ENCODE measurements around the gene CALN1.

Gene CALN1

DNA sequence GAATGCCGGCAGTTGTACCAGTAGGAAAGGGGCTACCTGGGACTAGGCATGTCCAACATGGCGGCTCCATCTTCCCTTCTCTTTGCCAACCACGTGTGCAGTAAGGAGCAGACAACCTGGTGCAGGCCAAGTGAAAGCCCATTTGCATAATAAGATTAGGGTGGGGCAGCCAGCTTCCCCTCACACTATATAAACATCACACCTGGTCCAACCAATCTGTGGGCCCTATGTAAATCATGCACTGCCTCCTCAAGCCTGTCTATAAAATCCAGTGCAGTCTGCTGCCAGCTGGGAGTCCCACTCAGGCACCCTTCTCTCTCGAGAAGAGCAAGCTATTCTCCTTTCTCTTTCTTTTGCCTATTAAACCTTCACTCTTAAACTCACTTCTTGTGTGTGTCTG lies 429.3 kb downstream of the CALN1 start:
- no CpG with 5 or more reads among the region's 4 CpGs for whole genome bisulfite sequencing (ENCODE audit: insufficient coverage, insufficient read length)

GRCh38 chr7:71976645-71977044 lies 435.5 kb downstream of the CALN1 start:
- no peak for DNase-seq (ENCODE audit: low read depth, low spot score)
- Histone ChIP-seq H3K9me3 (ENCODE audit: control insufficient read depth, insufficient read depth, low read length) (no peaks in the 10 kb centered on the region), H3K36me3 (ENCODE audit: control insufficient read depth, insufficient read depth, low read length) (no peaks in the 10 kb centered on the region), H3K4me3 (ENCODE audit: low read length) (no peak overlapping the region), H3K4me1 (ENCODE audit: control insufficient read depth, insufficient read depth, low read length) (no peaks in the 10 kb centered on the region), H3K27me3 (ENCODE audit: control insufficient read depth, insufficient read depth, low read length) (no peaks in the 10 kb centered on the region), H3K27ac (ENCODE audit: low read length) (no peak overlapping the region)
- whole genome bisulfite sequencing (ENCODE audit: insufficient coverage, insufficient read length): 100% methylated on average over 2 of the region's 7 CpGs

More for the DNA sequence above, 429.3 kb downstream of the CALN1 start:
- Histone ChIP-seq H3K4me1 (ENCODE audit: control insufficient read depth, insufficient read depth, low read length) (no peaks in the 10 kb centered on the region), H3K36me3 (ENCODE audit: control insufficient read depth, insufficient read depth, low read length) (no peaks in the 10 kb centered on the region), H3K4me3 (ENCODE audit: low read length) (no peak overlapping the region), H3K27me3 (ENCODE audit: control insufficient read depth, insufficient read depth, low read length) (no peaks in the 10 kb centered on the region), H3K9me3 (ENCODE audit: control insufficient read depth, insufficient read depth, low read length) (no peaks in the 10 kb centered on the region), H3K27ac (ENCODE audit: low read length) (no peak overlapping the region)
- no peak for DNase-seq (ENCODE audit: low read depth, low spot score)

DNA sequence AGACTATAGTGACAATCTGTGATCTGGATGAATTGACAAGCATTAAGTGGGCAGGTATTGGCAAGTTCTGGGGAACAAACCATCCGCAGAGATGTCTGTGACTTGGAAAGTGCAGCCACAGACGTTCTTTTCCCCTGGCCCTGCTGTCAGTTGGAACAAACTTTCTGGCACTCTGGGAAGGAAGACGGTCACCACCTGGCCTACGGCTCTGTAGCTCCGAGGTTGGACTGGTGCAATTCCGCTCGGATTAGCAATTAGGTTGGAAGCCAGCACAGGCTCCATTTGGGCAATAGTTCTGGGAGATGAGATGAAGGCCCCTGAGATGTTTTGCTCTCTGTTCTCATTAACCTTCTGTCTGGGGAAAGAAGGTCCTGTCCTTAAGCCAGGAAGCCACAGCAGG lies 437.5 kb downstream of the CALN1 start:
- DNase-seq (ENCODE audit: low read depth, low spot score): no peak
- no peaks in the 10 kb centered on the region for H3K4me1 ChIP-seq (ENCODE audit: control insufficient read depth, insufficient read depth, low read length)
- no peaks in the 10 kb centered on the region for H3K9me3 ChIP-seq (ENCODE audit: control insufficient read depth, insufficient read depth, low read length)
- H3K36me3 ChIP-seq (ENCODE audit: control insufficient read depth, insufficient read depth, low read length): no peaks in the 10 kb centered on the region
- no peaks in the 10 kb centered on the region for H3K27me3 ChIP-seq (ENCODE audit: control insufficient read depth, insufficient read depth, low read length)
- WGBS (ENCODE audit: insufficient coverage, insufficient read length): no CpG with 5 or more reads among the region's 7 CpGs
- H3K4me3 ChIP-seq (ENCODE audit: low read length): no peak overlapping the region
- no peak overlapping the region for H3K27ac ChIP-seq (ENCODE audit: low read length)

DNA sequence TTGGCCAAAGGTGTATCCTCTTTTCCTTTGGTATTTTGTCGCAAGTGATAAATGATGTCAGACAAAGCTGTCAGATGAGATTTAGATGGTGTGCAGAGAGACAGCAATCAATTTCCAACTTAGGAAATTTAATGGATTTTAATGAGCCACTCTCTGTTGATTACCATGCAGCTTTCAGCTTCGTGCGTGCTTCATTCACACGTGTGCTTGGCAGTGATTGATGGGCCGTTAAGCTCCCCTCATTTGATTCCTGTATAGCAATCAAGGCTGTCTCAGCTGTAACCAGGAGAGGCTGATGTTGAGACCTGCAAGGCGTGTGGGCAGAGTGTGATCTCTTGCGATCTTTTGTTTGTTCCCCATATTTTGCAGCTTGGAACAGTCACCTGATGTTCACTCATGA lies 439.6 kb downstream of the CALN1 start:
- H3K36me3 ChIP-seq (ENCODE audit: control insufficient read depth, insufficient read depth, low read length): no peaks in the 10 kb centered on the region
- H3K27me3 ChIP-seq (ENCODE audit: control insufficient read depth, insufficient read depth, low read length): no peaks in the 10 kb centered on the region
- no CpG with 5 or more reads among the region's 7 CpGs for WGBS (ENCODE audit: insufficient coverage, insufficient read length)
- H3K9me3 ChIP-seq (ENCODE audit: control insufficient read depth, insufficient read depth, low read length): no peaks in the 10 kb centered on the region
- H3K4me1 ChIP-seq (ENCODE audit: control insufficient read depth, insufficient read depth, low read length): no peaks in the 10 kb centered on the region
- H3K4me3 ChIP-seq (ENCODE audit: low read length): no peak overlapping the region
- no peak overlapping the region for H3K27ac ChIP-seq (ENCODE audit: low read length)
- no peak for DNase-seq (ENCODE audit: low read depth, low spot score)

DNA sequence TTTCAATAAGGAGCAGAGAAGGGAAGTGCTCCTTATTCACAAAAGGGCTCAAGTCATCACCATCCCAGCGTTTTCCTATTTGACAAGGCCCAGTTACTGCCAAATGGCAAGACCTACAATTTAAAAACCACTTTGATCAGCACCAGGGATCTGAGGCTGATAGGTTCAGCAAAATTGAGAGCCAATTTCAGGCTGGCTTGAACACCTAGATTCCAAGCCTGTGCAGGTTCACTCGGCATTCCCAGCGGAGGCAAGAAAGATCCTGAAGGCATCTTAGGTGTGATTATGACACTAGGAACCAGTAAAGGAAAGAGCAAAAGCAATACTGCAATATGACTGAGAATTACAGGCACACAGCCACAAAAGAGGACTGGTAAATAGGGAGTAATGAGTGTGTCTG lies 441.4 kb downstream of the CALN1 start:
- no peaks in the 10 kb centered on the region for H3K9me3 ChIP-seq (ENCODE audit: control insufficient read depth, insufficient read depth, low read length)
- H3K4me1 ChIP-seq (ENCODE audit: control insufficient read depth, insufficient read depth, low read length): no peaks in the 10 kb centered on the region
- H3K4me3 ChIP-seq (ENCODE audit: low read length): no peak overlapping the region
- no peaks in the 10 kb centered on the region for H3K36me3 ChIP-seq (ENCODE audit: control insufficient read depth, insufficient read depth, low read length)
- WGBS (ENCODE audit: insufficient coverage, insufficient read length): no CpG with 5 or more reads among the region's 3 CpGs
- H3K27me3 ChIP-seq (ENCODE audit: control insufficient read depth, insufficient read depth, low read length): no peaks in the 10 kb centered on the region
- H3K27ac ChIP-seq (ENCODE audit: low read length): no peak overlapping the region
- DNase-seq (ENCODE audit: low read depth, low spot score): no peak

GRCh38 chr7:71962636-71963035 lies 449.5 kb downstream of the CALN1 start:
- H3K4me1 ChIP-seq (ENCODE audit: control insufficient read depth, insufficient read depth, low read length): no peaks in the 10 kb centered on the region
- H3K9me3 ChIP-seq (ENCODE audit: control insufficient read depth, insufficient read depth, low read length): no peaks in the 10 kb centered on the region
- H3K36me3 ChIP-seq (ENCODE audit: control insufficient read depth, insufficient read depth, low read length): no peaks in the 10 kb centered on the region
- H3K4me3 ChIP-seq (ENCODE audit: low read length): no peak overlapping the region
- no CpG with 5 or more reads among the region's 3 CpGs for WGBS (ENCODE audit: insufficient coverage, insufficient read length)
- H3K27ac ChIP-seq (ENCODE audit: low read length): no peak overlapping the region
- DNase-seq (ENCODE audit: low read depth, low spot score): no peak
- no peaks in the 10 kb centered on the region for H3K27me3 ChIP-seq (ENCODE audit: control insufficient read depth, insufficient read depth, low read length)

DNA sequence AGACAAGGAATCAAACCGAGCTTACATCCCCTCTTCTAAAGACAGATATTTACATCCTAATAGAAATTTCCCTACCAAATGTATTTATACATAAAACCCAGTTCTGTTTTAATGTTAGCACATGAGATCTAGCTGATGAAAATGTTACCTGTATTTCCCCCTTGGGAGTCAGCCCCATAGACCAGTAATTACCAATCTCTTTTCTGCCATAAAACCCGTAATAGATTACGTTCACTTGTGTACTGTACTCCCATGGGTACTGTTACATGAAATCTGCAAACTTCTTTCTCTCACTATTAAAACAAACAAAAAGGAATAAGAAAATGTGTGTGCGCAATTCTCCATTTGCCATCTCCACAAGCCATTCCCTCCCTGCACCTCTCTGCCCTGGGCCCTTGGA lies 450.9 kb downstream of the CALN1 start:
- Histone ChIP-seq H3K27ac (ENCODE audit: low read length) (no peak overlapping the region), H3K4me1 (ENCODE audit: control insufficient read depth, insufficient read depth, low read length) (no peaks in the 10 kb centered on the region), H3K36me3 (ENCODE audit: control insufficient read depth, insufficient read depth, low read length) (no peaks in the 10 kb centered on the region), H3K4me3 (ENCODE audit: low read length) (no peak overlapping the region), H3K27me3 (ENCODE audit: control insufficient read depth, insufficient read depth, low read length) (no peaks in the 10 kb centered on the region), H3K9me3 (ENCODE audit: control insufficient read depth, insufficient read depth, low read length) (no peaks in the 10 kb centered on the region)
- DNase-seq (ENCODE audit: low read depth, low spot score): no peak
- WGBS (ENCODE audit: insufficient coverage, insufficient read length): no CpG with 5 or more reads among the region's 4 CpGs

- no peak for DNase-seq (ENCODE audit: low read depth, low spot score)
- Histone ChIP-seq H3K4me3 (ENCODE audit: low read length) (no peak overlapping the region), H3K27me3 (ENCODE audit: control insufficient read depth, insufficient read depth, low read length) (no peaks in the 10 kb centered on the region), H3K27ac (ENCODE audit: low read length) (no peak overlapping the region), H3K36me3 (ENCODE audit: control insufficient read depth, insufficient read depth, low read length) (no peaks in the 10 kb centered on the region), H3K9me3 (ENCODE audit: control insufficient read depth, insufficient read depth, low read length) (no peaks in the 10 kb centered on the region), H3K4me1 (ENCODE audit: control insufficient read depth, insufficient read depth, low read length) (peaks cover 4% of the 10 kb centered on the region; the same call in 1 of the 2 replicates)
- no CpG with 5 or more reads among the region's 17 CpGs for WGBS (ENCODE audit: insufficient coverage, insufficient read length)
Observed at GRCh38 chr7:71942115-71942514, 470.0 kb downstream of the CALN1 start.

- Histone ChIP-seq H3K27ac (ENCODE audit: low read length) (no peak overlapping the region), H3K9me3 (ENCODE audit: control insufficient read depth, insufficient read depth, low read length) (no peaks in the 10 kb centered on the region), H3K4me3 (ENCODE audit: low read length) (no peak overlapping the region), H3K36me3 (ENCODE audit: control insufficient read depth, insufficient read depth, low read length) (no peaks in the 10 kb centered on the region), H3K4me1 (ENCODE audit: control insufficient read depth, insufficient read depth, low read length) (peaks cover 4% of the 10 kb centered on the region; the same call in 1 of the 2 replicates), H3K27me3 (ENCODE audit: control insufficient read depth, insufficient read depth, low read length) (no peaks in the 10 kb centered on the region)
- no CpG with 5 or more reads among the region's 4 CpGs for WGBS (ENCODE audit: insufficient coverage, insufficient read length)
- no peak for DNase-seq (ENCODE audit: low read depth, low spot score)
Observed at GRCh38 chr7:71937840-71938371, 474.2 kb downstream of the CALN1 start.

DNA sequence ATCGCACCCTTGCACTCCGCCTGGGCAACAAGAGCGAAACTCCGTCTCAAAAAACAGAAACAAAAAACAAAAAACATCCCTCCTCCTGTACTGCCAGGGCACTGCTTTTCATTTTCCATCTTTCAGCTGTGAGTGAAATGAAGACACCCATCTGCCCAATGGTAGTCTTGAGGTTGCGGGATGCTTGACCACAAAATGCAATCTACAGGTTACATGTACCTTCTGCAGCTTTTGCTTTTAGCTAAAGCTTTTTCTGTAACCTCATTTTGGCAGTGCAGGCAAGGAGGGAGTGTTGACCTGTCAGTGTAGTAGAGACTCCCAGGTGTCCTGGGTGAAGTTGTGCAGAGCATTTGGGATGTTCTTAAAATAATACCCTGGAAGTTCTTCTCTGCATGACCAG lies 476.5 kb downstream of the CALN1 start:
- Histone ChIP-seq H3K27me3 (ENCODE audit: control insufficient read depth, insufficient read depth, low read length) (no peaks in the 10 kb centered on the region), H3K4me1 (ENCODE audit: control insufficient read depth, insufficient read depth, low read length) (no peaks in the 10 kb centered on the region), H3K36me3 (ENCODE audit: control insufficient read depth, insufficient read depth, low read length) (no peaks in the 10 kb centered on the region), H3K9me3 (ENCODE audit: control insufficient read depth, insufficient read depth, low read length) (no peaks in the 10 kb centered on the region), H3K27ac (ENCODE audit: low read length) (no peak overlapping the region), H3K4me3 (ENCODE audit: low read length) (no peak overlapping the region)
- DNase-seq (ENCODE audit: low read depth, low spot score): no peak
- no CpG with 5 or more reads among the region's 5 CpGs for WGBS (ENCODE audit: insufficient coverage, insufficient read length)

DNA sequence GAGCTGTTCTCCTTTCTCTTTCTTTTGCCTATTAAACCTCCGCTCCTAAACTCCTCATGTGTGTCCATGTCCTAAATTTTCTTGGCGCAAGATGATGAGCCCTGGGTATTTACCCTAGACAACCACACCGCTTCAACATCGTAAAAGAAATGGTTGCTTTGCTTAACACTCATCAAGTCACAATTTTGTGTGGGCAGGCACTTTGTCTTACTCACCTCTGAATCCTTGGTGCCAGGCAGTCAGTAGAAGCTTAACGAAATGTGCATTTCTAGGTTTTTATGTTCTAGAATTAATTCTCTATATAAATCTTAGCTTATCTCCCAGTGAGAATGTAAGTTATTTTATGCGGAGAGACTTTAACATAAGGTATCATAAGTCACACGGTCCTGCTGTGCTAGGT lies 478.7 kb downstream of the CALN1 start:
- WGBS (ENCODE audit: insufficient coverage, insufficient read length): no CpG with 5 or more reads among the region's 7 CpGs
- DNase-seq (ENCODE audit: low read depth, low spot score): no peak
- Histone ChIP-seq H3K36me3 (ENCODE audit: control insufficient read depth, insufficient read depth, low read length) (no peaks in the 10 kb centered on the region), H3K27ac (ENCODE audit: low read length) (no peak overlapping the region), H3K4me3 (ENCODE audit: low read length) (no peak overlapping the region), H3K4me1 (ENCODE audit: control insufficient read depth, insufficient read depth, low read length) (no peaks in the 10 kb centered on the region), H3K27me3 (ENCODE audit: control insufficient read depth, insufficient read depth, low read length) (no peaks in the 10 kb centered on the region), H3K9me3 (ENCODE audit: control insufficient read depth, insufficient read depth, low read length) (no peaks in the 10 kb centered on the region)

All from iPS DF 6.9 (cell line).